HTR-8/SVneo (cell line): Measurements from ENCODE around the gene GRIA4.

ENCODE experiments used
- DNase-seq: peaks from one replicate; pipeline ENCODE4 v3.0.0; 2011; ENCODE audit warnings: low spot score, mixed read lengths; ENCODE audit not compliant: insufficient read length
- FAIRE-seq: peaks from 2 replicates; lab custom pipeline; 2011; peaks lifted over from hg19 to GRCh38; lab: Jason Lieb, UNC

Gene GRIA4

DNA sequence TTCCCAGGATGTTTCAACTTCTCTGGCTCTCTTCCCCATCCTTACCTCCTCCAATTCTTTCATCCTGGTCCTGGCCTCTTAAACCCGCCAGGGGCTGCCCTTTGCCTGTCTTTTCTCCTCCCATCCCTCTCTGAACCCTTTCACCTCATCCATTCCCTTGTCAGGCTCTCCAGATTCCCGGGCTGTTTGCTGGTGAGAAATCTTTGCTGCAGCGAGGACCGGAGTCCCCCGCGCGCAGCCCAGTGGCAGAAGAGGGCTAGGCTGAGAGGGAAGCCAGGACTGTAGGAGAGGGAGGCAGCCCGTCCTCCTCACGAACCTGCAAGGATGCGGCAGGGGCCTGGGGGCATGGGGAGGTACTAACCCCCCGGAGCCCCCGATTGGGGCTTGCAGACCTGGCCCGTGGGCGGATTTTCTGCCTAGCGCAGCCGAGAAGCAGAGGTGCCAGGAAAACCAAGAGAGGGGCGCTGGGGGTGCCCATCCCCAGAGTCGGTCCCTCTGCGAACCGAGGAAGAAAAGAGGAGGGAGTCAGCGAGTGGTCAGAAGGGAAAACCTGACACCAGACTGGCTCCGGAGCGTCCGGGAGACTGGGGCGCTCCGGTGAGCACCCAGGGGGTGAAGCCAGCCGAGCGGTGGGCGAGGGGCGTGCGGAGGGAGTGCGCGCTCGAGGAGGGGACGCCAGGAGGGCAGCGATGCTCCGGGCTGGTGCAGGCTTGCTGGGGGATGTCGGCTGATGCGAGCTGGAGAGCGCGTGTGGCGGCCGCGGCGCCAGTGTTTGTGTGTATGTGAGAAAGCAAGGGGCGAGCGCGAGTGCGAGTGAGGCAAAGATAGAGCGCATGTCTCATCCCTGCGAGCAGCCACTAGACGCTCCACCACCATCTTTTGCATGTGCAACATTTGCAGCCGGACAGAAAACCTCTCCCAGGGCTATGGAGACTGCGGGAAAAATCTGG is at the start of gene GRIA4:
TSS of gene GRIA4 (plus strand) at position 242 of the 950 bp plus-strand sequence. CDS start 925 bp downstream, outside the sequence.
- peak; percentile 41 for DNase-seq
- FAIRE-seq: peak; percentile 88

DNA sequence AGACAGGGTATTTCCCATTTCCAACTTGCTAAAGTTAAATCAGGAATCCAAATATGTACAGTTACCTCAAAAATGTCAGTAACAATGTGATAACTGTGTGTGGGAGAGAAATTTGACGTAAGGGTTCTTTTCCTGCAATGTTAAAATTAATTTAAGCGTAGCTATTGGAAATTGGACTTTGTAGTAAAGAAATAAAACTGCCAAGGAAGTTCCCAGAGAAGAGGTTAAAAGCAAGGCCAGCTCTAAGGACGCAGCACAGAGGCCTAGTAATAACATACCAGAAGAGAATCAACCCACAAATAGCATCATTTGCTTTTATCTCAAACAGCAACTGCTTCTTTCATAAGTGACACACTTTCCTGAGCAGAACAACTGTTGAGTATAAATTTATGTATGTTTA is 36.8 kb upstream of the GRIA4 start:
- DNase-seq: no peak
- no peak for FAIRE-seq

DNA sequence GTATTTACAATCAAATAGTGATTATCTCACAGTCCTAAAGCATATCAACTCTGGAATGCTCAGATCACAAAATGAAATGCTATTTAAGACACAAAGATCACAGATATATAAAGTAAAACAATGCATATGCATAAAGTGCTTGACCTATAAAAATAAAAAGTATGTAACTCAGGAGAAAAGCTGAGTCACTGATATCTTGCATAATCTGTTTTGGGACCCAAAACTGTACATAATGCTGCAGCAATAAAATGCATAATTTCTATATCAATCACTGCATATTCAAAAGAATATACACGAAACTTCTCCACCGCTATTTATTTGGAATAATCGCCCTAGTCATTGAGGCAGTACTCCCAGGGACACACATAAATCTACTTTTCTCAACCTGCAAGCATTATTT is 34.9 kb upstream of the GRIA4 start:
- FAIRE-seq (no peak), DNase-seq (no peak)

DNA sequence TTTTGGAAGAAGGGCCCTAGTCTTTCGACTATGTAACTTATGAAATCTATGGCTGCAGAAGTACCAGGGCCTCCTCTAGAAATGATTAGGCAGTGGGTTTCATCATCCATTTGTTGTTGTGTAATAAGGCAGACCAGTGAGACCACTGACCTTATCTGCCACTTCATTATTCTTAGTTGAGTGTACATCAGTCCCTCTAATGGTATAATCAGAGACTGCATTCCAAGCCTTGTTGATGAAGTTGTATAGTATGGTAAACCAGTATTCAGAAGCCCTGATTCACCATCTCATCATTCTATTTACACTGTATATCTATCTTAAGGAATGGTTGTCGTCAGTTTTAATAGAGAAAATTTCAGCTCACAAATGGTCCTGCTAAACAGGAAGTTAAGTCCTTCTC is 32.2 kb upstream of the GRIA4 start:
- DNase-seq: no peak
- FAIRE-seq: no peak

DNA sequence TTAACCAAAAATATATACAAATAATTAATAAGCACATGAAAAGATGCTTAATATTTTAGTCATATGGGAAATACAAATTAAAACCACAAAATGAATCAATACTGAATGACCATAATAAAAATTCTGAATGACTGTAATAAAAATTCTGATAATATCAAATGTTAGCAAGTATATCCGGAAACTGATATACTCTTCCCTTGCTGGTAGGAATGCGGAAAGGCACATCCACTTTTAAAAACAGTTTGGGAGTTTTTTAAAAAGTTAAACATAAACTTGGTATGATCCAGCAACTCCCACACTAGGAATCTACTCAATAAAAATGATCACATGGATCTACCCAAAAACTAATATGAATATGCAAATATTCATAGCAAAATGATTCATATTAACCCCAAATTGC is 30.8 kb upstream of the GRIA4 start:
- FAIRE-seq: no peak
- no peak for DNase-seq

DNA sequence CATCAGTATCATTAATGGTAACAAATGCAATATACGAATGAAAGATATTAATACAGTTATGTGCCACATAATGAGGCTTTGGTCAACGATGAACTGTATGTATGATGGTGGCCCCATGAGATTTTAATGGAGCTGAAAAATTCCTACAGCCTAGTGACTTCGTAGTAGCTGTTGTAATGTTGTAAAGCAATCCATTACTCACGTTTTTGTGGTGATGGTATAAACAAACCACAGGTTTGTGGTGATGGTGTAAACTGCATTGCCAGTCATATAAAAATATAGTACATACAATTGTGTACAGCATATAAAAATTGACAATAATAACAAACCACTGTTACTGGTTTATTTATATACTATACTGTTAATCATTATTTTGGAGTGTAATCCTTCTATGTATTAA is 27.4 kb upstream of the GRIA4 start:
- DNase-seq (no peak), FAIRE-seq (no peak)

DNA sequence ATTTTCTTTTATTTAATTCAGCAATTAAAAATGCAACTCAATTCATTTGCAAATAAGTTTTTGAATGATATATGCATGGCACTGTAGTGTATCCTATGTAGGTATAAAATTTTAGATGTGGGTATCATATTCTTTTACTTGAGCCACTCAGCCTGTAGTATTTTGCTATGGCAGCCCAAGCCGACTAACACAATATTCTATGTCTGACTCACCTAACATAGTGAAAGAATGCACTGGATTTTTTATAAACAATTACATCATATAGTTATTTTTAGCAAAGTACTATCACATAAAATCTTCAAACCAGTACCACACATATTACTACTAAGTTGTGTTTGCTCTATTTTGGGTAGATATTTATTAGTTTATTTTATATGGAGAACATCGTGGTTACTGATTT is 21.9 kb upstream of the GRIA4 start:
- FAIRE-seq: no peak

DNA sequence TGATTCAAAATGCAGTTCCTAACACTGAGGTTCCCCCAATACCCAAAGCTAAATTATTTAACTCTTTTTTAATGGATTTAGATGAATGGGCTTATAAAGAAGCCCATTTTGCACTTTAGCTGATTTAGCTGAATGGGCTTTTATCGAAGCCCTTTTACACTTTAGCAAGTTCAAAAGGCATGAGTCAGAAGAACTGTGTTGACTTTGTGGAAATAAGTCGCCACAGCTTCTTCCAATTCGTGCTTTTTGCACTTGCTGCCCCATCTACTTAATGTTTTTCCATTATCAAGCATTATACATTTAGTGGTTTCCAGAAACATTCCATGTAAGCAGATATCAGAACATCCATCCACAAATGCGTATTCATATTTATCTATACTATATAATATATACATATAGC is 20.5 kb upstream of the GRIA4 start:
- FAIRE-seq: no peak
- DNase-seq: no peak

More for the DNA sequence above, 21.9 kb upstream of the GRIA4 start:
- peak; percentile 23 for DNase-seq

DNA sequence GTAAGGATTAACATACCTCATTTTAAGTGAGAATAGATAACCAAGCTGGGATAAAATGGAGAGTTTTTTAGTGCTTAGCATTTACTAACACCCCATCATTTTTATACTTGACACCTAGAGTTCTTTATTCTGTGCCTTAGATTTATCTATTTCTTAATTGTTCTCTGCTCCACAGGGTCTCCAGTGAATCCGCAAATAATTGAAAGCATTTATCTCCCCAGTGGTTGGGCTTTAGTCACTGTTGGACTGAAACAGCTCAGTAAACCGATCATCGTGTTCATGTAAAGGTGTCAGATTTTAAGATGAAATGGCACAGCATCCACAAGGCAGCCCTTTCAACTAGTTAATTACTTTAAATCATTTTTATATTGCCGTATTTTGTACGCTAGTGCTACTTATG is 17.8 kb upstream of the GRIA4 start:
- DNase-seq: no peak
- no peak for FAIRE-seq

DNA sequence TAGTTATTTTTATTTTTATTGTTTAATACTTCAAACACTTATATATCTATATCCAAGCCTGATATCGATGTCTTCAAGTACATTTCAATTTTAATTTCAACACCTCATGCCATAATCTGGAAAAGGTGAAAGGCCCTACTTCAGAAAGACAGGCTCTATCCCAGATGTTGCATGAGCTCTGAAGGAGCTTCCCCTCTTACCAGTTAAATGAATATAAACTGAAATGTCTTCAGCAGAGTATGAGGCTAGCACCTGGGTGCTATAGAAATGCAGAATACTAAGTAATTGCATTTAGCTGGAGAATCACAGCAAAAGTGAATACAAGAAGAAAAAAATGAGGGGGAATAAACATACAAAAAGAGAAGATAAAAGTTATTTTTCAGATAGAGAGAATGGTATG is 11.5 kb upstream of the GRIA4 start:
- FAIRE-seq: no peak

DNA sequence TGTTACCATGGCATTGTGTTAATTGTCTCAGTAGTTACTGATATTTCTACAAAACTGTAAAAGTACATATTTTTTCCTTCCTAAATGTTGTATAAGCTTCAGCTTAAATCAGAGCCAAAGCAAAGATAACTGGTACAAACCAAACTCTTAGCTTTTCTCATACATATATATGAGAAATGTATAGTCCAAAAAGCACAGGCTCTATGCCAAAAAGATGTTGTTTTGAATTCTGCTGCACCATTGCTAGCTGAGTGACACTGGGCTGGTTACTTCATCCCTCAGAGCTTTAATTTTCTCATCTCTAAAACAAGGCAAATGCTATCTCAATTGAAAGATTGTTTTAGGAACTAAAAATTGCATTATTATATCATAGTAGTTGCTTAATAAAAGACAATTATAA is 6.7 kb upstream of the GRIA4 start:
- FAIRE-seq (no peak), DNase-seq (no peak)

More for the DNA sequence above, 11.5 kb upstream of the GRIA4 start:
- DNase-seq: no peak

DNA sequence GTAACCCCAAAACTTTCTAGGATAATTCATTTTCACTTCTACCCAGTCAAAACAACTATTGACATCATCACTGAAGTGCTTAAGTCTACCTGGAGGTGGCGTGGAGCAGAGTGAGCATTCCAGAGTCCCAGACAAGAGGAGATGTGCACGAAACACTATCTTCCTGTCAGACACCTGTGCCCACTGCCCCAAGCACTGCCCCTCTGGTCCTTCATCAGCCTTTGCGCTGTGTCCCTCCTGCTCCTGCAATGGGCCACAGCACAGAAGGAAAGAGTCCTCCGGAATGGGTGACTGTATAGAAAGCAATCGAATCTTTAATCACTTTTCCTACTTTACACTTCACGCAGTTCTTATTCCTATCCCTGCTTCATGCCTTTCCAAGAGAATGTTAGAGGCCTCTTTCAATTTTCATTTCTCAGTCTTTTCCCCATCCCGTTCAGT is 512 bp upstream of the GRIA4 start:
- FAIRE-seq (peak; percentile 36), DNase-seq (peak; percentile 36)

DNA sequence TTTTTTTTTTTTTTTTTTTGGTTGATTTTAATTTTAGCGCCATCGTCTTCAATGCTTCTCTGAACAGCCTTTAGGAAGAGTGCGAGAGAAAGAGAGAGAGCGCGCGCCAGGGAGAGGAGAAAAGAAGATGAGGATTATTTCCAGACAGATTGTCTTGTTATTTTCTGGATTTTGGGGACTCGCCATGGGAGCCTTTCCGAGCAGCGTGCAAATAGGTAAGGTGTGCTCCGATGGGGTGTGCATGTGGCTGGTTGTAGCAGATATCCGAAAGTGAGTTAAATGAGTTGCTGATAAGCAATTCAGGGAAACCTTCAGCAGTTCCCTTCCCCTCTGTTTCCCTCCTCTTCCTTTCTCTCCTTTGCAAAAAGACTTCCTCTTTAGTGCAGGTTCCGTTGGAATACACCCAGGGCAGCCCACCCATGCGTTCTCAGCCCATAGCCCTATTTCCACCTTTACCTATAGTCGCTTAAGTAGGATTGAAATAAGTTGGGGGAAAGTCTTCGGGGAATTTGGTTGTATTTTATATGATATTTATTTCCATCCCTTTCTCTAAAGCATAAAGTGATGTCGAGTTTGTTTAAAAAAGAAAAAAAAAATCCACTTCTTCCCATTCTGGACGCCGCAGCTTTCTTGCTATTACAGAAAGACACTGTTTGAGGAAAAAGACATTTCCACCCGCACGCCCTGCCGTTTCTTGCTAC is 1.1 kb downstream of the GRIA4 start:
- FAIRE-seq: peak; percentile 31
- DNase-seq: no peak

DNA sequence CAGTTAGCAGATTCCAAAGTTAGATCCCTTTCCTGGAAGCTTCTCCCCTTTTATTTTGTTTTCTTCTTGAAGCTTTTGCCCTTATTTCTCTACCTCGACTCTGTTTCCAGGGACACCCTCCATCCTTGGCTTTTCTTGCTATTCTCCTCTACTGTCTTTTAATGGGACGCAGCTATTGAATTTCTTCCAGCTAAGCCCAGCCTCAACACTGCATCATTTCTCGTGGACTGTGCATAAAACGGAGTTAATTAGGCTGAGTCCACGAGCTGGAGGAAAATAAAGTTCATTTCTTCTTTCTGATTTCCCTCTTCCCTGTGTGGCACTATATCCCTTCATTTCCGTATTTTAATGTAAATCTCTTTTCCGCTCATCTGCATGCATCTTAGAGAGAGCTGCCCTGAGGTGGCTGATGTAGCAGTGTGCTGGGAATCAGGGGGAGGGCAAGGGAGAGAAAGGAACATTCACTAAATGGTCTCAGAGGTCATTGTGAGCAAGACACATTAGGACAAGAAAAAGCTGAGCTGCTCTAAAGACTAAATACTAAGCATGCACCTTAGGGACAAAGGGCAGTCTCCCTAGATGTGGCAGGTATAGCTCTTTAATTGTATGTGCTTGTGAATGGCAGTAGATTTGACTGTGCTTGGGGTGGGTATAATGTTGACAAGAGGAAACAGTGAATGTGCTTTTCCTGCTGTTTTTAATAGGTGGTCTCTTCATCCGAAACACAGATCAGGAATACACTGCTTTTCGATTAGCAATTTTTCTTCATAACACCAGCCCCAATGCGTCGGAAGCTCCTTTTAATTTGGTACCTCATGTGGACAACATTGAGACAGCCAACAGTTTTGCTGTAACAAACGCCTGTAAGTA is 1.9 kb downstream of the GRIA4 start:
- no peak for FAIRE-seq
- no peak for DNase-seq

DNA sequence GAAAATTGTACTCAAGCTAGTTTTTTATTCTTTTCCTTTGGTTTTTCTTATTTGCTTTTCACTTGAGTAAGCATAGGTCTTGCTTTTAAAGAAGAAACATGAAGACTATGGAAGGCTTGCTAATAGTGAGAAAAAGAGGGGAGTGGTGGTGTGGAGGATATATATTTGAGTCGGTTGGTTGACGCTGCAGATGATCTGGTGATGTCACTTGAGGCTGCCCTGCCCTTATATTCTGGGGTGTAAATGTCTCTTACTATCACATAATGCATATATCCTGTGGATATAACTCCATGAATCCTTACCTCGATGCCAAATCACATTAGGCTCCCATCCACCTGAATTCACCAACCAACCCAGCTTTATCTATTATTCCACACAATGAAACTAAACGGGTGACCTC is 2.9 kb downstream of the GRIA4 start:
- DNase-seq (no peak), FAIRE-seq (no peak)

DNA sequence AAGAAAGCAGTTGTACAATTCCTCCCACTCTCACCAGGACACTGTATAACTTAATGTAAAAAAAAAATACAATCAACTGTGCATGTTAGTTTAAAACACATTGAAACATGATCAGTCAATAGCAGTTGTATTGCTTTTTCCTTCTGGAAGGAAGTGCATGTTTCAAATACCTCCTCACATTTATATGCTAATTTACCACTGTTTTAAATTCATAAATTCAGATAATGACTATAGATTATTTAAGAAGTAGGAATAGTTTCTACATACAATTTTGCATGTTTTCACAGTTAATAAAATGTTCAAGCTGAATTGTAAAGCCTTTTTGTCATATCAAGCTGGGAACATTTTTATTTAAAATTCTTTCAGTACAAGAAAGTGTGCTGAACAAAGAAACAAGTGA is 3.3 kb downstream of the GRIA4 start:
- no peak for FAIRE-seq
- no peak for DNase-seq

DNA sequence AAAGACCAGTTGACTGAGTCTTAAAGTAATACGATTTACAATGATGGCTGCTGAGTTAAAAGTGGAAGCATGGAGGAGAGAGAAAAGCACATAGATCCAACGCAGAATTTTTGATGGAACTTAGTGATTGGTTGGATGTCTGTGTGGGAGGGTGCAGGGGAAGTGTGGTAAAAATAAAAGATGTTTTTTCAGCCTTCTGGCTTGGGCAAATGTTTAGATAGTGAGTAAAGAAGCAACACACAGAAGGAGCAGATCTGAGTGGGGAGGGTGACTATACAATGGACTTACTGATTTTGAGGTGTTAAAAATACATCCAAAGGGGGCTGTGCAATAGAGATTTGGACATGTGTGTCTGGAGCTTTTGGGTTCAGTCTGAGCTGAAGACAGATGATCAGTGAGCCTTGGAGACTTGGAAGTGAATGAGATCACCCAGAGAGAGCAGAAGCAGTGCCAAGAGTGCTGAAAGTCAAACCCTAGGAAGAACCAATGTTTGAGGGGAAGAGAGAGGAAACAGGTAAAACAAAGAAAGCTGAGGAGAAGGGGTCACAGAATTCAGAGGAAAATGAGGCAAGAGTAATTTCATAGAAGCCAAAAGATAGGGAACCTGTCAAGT is 8.6 kb downstream of the GRIA4 start:
- no peak for FAIRE-seq
- DNase-seq: no peak

DNA sequence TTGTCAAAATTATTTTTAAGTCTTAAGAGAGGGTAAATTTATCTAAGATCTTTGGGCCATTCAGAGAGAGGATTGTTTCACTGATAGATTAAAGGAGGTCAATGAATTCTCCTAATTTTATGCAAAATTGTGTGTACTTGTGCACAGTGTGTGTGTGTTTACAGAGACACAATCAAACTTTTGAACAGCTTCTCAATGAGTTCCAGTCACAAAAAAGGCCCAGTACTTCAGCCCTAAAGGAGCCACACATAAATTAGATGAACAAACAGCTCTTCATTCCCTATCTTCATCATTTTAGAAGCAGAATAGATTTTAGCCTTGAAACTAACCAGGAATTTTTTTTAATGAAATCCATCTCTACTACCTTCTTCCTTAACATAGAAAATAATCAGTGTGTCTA is 9.7 kb downstream of the GRIA4 start:
- DNase-seq (no peak), FAIRE-seq (no peak)

DNA sequence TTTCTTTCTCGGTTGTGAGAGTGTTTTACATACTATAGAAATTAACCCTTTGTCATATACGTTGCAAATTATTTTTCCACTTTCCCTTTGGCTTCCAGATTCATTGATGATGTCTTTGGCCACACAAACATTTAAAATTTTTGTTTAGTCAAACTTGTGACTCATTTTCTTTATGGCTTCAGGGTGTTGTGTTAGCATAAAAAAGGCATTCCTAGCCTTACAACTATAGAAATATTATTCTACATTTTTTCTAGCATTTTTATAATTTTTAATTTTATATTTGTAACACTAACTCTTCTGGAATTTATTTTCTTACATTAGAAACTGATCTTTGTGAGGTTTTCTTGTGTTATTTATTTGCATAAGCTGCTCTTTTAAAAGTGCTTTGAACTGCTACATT is 12.1 kb downstream of the GRIA4 start:
- FAIRE-seq (no peak), DNase-seq (no peak)

DNA sequence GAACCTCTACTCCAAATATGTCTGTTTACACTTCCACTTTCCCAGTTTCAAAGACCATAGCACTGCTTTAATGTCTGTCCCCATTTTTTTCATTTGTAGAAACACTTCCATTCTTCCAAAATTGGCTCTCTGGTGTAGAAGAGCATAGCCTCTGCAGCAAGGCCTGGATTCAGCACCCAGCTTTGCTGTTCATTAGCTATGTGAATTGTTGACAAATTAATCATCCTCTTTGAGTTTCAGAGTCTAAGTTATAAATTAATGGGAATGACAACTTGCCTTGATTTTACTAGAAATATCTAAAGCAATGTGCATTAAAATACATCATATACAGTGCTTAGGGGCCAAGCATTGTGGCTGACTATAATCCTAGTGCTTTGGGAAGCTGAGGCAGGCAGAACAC is 22.4 kb downstream of the GRIA4 start:
- FAIRE-seq (no peak), DNase-seq (no peak)
